ENCODE results near the gene SBNO2. TPM values are rescaled to one million over a fixed set of nuclear protein-coding genes. Genes with fewer than 3 reads are reported as not detected.

Gene SBNO2
- total and polyA plus RNA-seq, 2 experiments from 2014 or later: 6.9 to 35.4 TPM

GRCh38 chr19:1102407-1103131 lies 71.5 kb downstream of the SBNO2 start (continued):
- TF ChIP-seq ZNF462 (CRISPR knock-in tag; IDR thresholded peaks at IDR 0.05): no peak
- no peak for TF ChIP-seq POLR2AphosphoS5 (IDR thresholded peaks at IDR 0.05; ENCODE audit: low read depth)
- TF ChIP-seq CREB1 (CRISPR knock-in tag; IDR thresholded peaks at IDR 0.05; ENCODE audit: low read depth): no peak

- Histone ChIP-seq H3K9me2 (ENCODE audit: insufficient read depth) (no peaks in the 10 kb centered on the region), H3K4me2 (0 out of 2 replicates have a peak overlapping the region, but pooled peaks have one; percentile 27), H3K36me3 (ENCODE audit: insufficient read depth) (no peaks in the 10 kb centered on the region), H4K20me1 (replicated peaks; ENCODE audit: insufficient read depth) (no peaks in the 10 kb centered on the region), H3F3A (replicated peaks; ENCODE audit: low read depth) (peaks cover 21% of the 10 kb centered on the region), H3K4me3 (no peak overlapping the region), H3K4me1 (ENCODE audit: insufficient read depth) (peaks cover 11% of the 10 kb centered on the region), H3K27ac (ENCODE audit: low read depth) (peak overlapping the region; percentile 89), H2AFZ (peak overlapping the region; percentile 70), H3K27me3 (ENCODE audit: insufficient read depth) (no peaks in the 10 kb centered on the region), H3K79me2 (replicated peaks; ENCODE audit: insufficient read depth) (no peaks in the 10 kb centered on the region)
- H3K36me3 Mint-ChIP-seq (ENCODE audit: low read depth): peaks cover 8% of the 10 kb centered on the region
- peak; percentile 26 for DNase-seq (ENCODE audit: low spot score)
- no peaks in the 10 kb centered on the region for H3K9me3 Mint-ChIP-seq
- no peak overlapping the region; the same call in 2 of the 3 replicates for H3K4me3 Mint-ChIP-seq
- no peak for ATAC-seq
- peaks cover 20% of the 10 kb centered on the region; the same call in 2 of the 3 replicates for H3K4me1 Mint-ChIP-seq
- peaks cover 24% of the 10 kb centered on the region for H3K27me3 Mint-ChIP-seq (ENCODE audit: insufficient read depth, low read depth, poor library complexity)
- H3K27ac Mint-ChIP-seq: peak overlapping the region; percentile 89
- no peak for TF ChIP-seq REST (IDR thresholded peaks at IDR 0.05; ENCODE audit: unreplicated experiment)
- TF ChIP-seq CREB1 (CRISPR knock-in tag; IDR thresholded peaks at IDR 0.05; ENCODE audit: low read depth): no peak
- TF ChIP-seq NANOG (IDR thresholded peaks at IDR 0.05; ENCODE audit: borderline replicate concordance): no peak
- no peak for TF ChIP-seq CTCF (conservative IDR thresholded peaks at IDR 0.05; ENCODE audit: low read depth in 2 of 2)
- no peak for TF ChIP-seq ETS1 (IDR thresholded peaks at IDR 0.05)
Observed at GRCh38 chr19:1101337-1101698, 72.8 kb downstream of the SBNO2 start.

Measured in GM23338 (cell line).